HepG2 (cell line): Measurements from ENCODE around the gene TRPC1. TPM values are rescaled to one million over a fixed set of nuclear protein-coding genes. Genes with fewer than 3 reads are reported as not detected.
A peak's percentile ranks its signal among the peaks of the same experiment; 100 is the strongest.

Experiments
- ATAC-seq: fragments of 200-7000 bp; cut with Tn5 transposase; 3 replicates; pipeline ENCODE4 v1.9.1; 2020; ENCODE audit warnings: mild to moderate bottlenecking, moderate library complexity
- BruUV-seq: library from RNA; stranded (reverse); fragments of 400-500 nt; replicated peaks from 2 replicates; lab custom pipeline; 2021; lab: Mats Ljungman, UMichigan
- CTCF ChIA-PET: fragments of 300-600 bp; formaldehyde crosslinking; extraction: SDS; loops from one replicate; lab custom pipeline; 2021; ENCODE audit warnings: low total read pairs, inconsistent platforms, low intra/inter-chr PET ratio; lab: Yijun Ruan, JAX
- POLR2A ChIA-PET: fragments of 350-600 bp; sonication (Branson Sonifier 250); formaldehyde crosslinking; loops from one replicate; lab custom pipeline; 2020; ENCODE audit warnings: antibody characterized with exemption, inconsistent platforms; lab: Yijun Ruan, JAX
- DNase-seq: peaks from one replicate; pipeline ENCODE4 v3.0.0-alpha.2; 2015; ENCODE audit warnings: low spot score
- FAIRE-seq: peaks from 3 replicates; lab custom pipeline; 2011; peaks lifted over from hg19 to GRCh38; lab: Jason Lieb, UNC
- H2AFZ ChIP-seq: one replicate; pipeline ENCODE4 v1.6.1; 2011; ENCODE audit warnings: low read length, inconsistent platforms
- H3K27ac ChIP-seq: fragments of 300-600 bp; 3 replicates; pipeline ENCODE4 v1.8.0; 2011; ENCODE audit warnings: mixed run types, mild to moderate bottlenecking, mixed read lengths, low read length, inconsistent platforms; ENCODE audit not compliant: insufficient read depth; ENCODE audit errors: extremely low read length
- H3K27me3 ChIP-seq, 2 experiments: fragments of 200-600 bp in 1 of 2; 2 replicates in 1 of 2; 3 replicates in 1 of 2; pipeline versions ENCODE4 v1.6.0 to v1.8.0; 2011; ENCODE audit warnings: low read length in 2 of 2, mild to moderate bottlenecking in 2 of 2, moderate library complexity in 2 of 2, inconsistent platforms in 1 of 2; ENCODE audit not compliant: insufficient read depth in 2 of 2, control insufficient read depth in 1 of 2
- H3K36me3 ChIP-seq, 2 experiments: fragments of 200-600 bp in 1 of 2; replicated peaks in 1 of 2; 2 replicates in 1 of 2; 3 replicates in 1 of 2; pipeline versions ENCODE4 v1.5.1 to v1.8.0; 2011; ENCODE audit warnings: low read length in 2 of 2, inconsistent platforms in 1 of 2; ENCODE audit not compliant: insufficient read depth in 2 of 2, control insufficient read depth in 1 of 2
- H3K4me1 ChIP-seq: 2 replicates; pipeline ENCODE4 v1.5.1; 2012; ENCODE audit warnings: low read length, inconsistent platforms; ENCODE audit not compliant: insufficient read depth
- H3K4me2 ChIP-seq: 2 replicates; pipeline ENCODE4 v1.6.0; 2011; ENCODE audit warnings: low read depth, low read length, inconsistent platforms
- H3K4me3 ChIP-seq, 3 experiments: fragments of 200-600 bp in 1 of 3; sonication (generic), shearing (Covaris generic) in 1 of 3; replicated peaks in 1 of 3; 2 replicates each; pipeline ENCODE4 v1.5.1; 2011 to 2016; ENCODE audit warnings: low read length in 3 of 3, inconsistent platforms in 2 of 3, low read depth in 2 of 3, mild to moderate bottlenecking in 2 of 3, control low read depth in 1 of 3, mixed read lengths in 1 of 3; ENCODE audit not compliant: insufficient read depth in 1 of 3
- H3K79me2 ChIP-seq: one replicate; pipeline ENCODE4 v1.6.1; 2011; ENCODE audit warnings: low read length, inconsistent platforms; ENCODE audit not compliant: insufficient read depth
- H3K9ac ChIP-seq: 2 replicates; pipeline ENCODE4 v1.6.0; 2011; ENCODE audit warnings: mild to moderate bottlenecking, low read depth, low read length, inconsistent platforms; ENCODE audit not compliant: insufficient read depth
- H3K9me3 ChIP-seq: 2 replicates; pipeline ENCODE4 v1.5.1; 2012; ENCODE audit warnings: mild to moderate bottlenecking, low read length
- H4K20me1 ChIP-seq: 2 replicates; pipeline ENCODE4 v1.6.0; 2011; ENCODE audit warnings: inconsistent platforms, mild to moderate bottlenecking, low read length, moderate library complexity; ENCODE audit not compliant: insufficient read depth
- GZF1 ChIP-seq: sonication (generic); formaldehyde crosslinking; IDR thresholded peaks from 2 replicates; pipeline ENCODE4 v1.5.1; 2020; ENCODE audit warnings: mild to moderate bottlenecking, missing genetic modification reagents
- MAFF ChIP-seq: IDR thresholded peaks from 2 replicates; pipeline ENCODE4 v1.6.1; 2011; ENCODE audit warnings: low read depth, low read length, improper control_type of control experiment
- MAFK ChIP-seq, 2 experiments: IDR thresholded peaks in 1 of 2; conservative IDR thresholded peaks in 1 of 2; 2 replicates each; pipeline ENCODE4 v1.6.1; 2011; ENCODE audit warnings: improper control_type of control experiment in 2 of 2, low read length in 2 of 2
- NFE2L2 ChIP-seq: fragments of 150-350 bp; IDR thresholded peaks from 2 replicates; pipeline ENCODE4 v1.6.1; 2014; ENCODE audit warnings: low read length
- PITX1 ChIP-seq: sonication (generic); formaldehyde crosslinking; IDR thresholded peaks from 2 replicates; pipeline ENCODE4 v1.5.1; 2020; ENCODE audit warnings: mild to moderate bottlenecking, missing genetic modification reagents
- RORA ChIP-seq: sonication (generic); formaldehyde crosslinking; IDR thresholded peaks from 2 replicates; pipeline ENCODE4 v1.5.0; 2020; ENCODE audit warnings: mild to moderate bottlenecking, missing genetic modification reagents, moderate library complexity
- ZNF441 ChIP-seq: sonication (generic); formaldehyde crosslinking; IDR thresholded peaks from 2 replicates; pipeline ENCODE4 v1.7.0; 2021; ENCODE audit warnings: missing genetic modification reagents, borderline replicate concordance
- WGBS: methylation state at CpG from one replicate; pipeline ENCODE4 v1.1.6; 2017; ENCODE audit warnings: low lambda C conversion rate; 5-methylcytosine and 5-hydroxymethylcytosine counted together
- in situ Hi-C: cut with HindIII; loops from 2 replicates; pipeline ENCODE4 v1.10.0; 2017; ENCODE audit warnings: low pct_unique_long_range_greater_than_20kb; ENCODE audit not compliant: extremely low pct_ligation_motif_present
- intact Hi-C: fragments of 100-400 bp; cut with micrococcal nuclease; formaldehyde crosslinking; loops from one replicate; pipeline ENCODE4 v1.10.0; 2022; ENCODE audit not compliant: unreplicated experiment
- polyA plus RNA-seq, 8 experiments: library from polyadenylated mRNA; depleted of rRNA in 3 of 8; stranded (reverse) in 7 of 8; unstranded in 1 of 8; fragments of >200 nt; fragmentation: Illumina TruSeq in 4 of 8; extraction: Trizol in 4 of 8; gene quantifications; 2 replicates each; pipeline versions ENCODE4 v1.2.1 to v1.2.3, GENCODE V29; 2011 to 2016; ENCODE audit warnings: low read depth in 4 of 8, missing spikeins in 1 of 8, mixed read lengths in 1 of 8; ENCODE audit not compliant: insufficient read depth in 1 of 8
- total RNA-seq, 5 experiments: library from RNA; depleted of rRNA; stranded (reverse); fragments of >200 nt; fragmentation: Illumina TruSeq; extraction: Trizol; gene quantifications; 2 replicates each; pipeline ENCODE4 v1.2.3, GENCODE V29; 2016; ENCODE audit warnings: low read depth in 1 of 5
- TF ChIP-seq, protein P1 (sequence below): sonication (generic); formaldehyde crosslinking; IDR thresholded peaks from 2 replicates; pipeline ENCODE4 v1.4.0; 2020; ENCODE audit warnings: missing genetic modification reagents, low read depth, mild to moderate bottlenecking, borderline replicate concordance

Gene TRPC1
- total and polyA plus RNA-seq, 2 of the 13 experiments (the other 11 are each of a cell fraction or from before 2014, with no cell fraction given): 10.8 to 13.1 TPM

DNA sequence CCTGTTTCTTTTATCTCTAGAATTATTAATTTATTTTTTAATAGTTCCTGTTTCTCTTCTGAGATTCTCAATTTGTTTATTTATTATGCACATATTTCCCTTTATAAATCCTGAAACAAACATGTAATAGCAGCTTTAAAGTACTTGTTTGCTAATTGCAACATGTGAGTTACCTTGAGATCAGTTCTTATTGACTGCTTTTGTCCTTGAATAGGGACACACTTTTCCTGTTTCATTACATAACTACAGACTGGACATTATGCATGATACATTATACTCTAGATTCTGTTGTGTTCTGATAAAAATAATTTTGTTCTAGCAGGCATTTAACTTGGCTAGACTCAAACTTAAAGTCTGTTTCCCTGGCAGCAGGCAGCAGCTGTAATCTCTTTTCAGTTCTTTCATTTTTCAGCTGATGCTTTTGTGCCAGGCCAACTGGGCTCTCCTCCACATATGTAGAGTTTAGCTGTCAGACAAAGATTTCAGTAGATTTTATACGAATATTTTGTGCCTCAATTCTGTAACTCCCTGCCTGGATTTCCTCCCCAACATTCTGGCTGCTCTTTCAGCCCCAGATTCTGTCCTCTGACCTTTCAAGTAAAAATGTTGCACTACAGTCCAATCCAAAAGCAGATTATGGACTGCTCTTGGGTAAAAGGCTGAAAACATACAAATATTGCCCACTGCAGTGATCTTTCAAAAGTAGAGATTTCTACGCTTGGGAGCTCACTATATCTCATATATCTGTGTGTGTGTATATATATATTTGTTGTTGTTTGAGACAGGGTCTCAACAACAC lies 123.1 kb downstream of the TRPC1 start (continued):
- TF ChIP-seq, protein P1, sequence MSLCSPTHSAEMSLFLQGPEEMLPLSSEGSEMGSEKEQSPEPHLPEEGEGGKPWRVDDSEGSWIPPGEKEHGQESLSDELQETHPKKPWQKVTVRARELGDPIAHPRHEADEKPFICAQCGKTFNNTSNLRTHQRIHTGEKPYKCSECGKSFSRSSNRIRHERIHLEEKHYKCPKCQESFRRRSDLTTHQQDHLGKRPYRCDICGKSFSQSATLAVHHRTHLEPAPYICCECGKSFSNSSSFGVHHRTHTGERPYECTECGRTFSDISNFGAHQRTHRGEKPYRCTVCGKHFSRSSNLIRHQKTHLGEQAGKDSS (CRISPR knock-in tag): no peak
- peak; percentile 83 for TF ChIP-seq PITX1 (CRISPR knock-in tag)

DNA sequence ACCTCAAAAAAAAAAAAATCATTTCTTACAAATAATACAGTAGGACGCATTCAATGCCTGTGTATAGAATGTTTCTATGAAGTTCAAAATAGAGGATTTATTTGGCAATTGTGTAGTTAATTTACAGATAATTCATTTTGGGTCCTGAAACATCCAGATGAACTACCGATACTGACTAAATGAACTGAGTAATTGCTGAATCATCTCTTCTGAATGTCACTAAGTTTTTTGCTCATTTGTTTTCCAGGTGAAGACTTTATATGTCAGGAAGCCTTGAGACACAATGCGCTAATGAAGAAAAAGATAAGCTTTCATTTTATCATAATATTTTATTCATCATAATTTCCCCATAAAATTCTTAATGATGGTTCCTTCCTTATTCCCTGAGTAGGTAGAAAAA lies 125.3 kb downstream of the TRPC1 start:
- H3K4me3 ChIP-seq: no peak overlapping the region
- intact Hi-C loops (no loop called here), in situ Hi-C loops (no loop called here)
- no peak for TF ChIP-seq GZF1 (CRISPR knock-in tag)
- TF ChIP-seq RORA (CRISPR knock-in tag): no peak
- TF ChIP-seq MAFK (conservative IDR thresholded peaks at IDR 0.05 in 1 of 2, IDR thresholded peaks at IDR 0.05 in 1 of 2; ENCODE audit: low read length in 2 of 2): peak; percentile 66 to 85
- 0 out of 2 replicates have a peak, but pooled peaks have one; percentile 23 for TF ChIP-seq NFE2L2
- TF ChIP-seq MAFF: peak; percentile 81
- no peak for TF ChIP-seq ZNF441
- DNase-seq (no peak), ATAC-seq (no peak), FAIRE-seq (no peak)
- no peak overlapping the region for H3K9ac ChIP-seq
- BruUV-seq: no TSS peak
- H2AFZ ChIP-seq: no peak overlapping the region
- peaks cover 48% of the 10 kb centered on the region for H3K4me1 ChIP-seq
- ChIA-PET CTCF (no interaction called here), POLR2A (no interaction called here)
- no peaks in the 10 kb centered on the region for H4K20me1 ChIP-seq
- WGBS: 95% methylated on average over 3 of the region's 3 CpGs
- no peaks in the 10 kb centered on the region for H3K79me2 ChIP-seq
- no peaks in the 10 kb centered on the region for H3K9me3 ChIP-seq
- H3K27me3 ChIP-seq: no peaks in the 10 kb centered on the region
- no peak overlapping the region for H3K27ac ChIP-seq
- H3K4me2 ChIP-seq: no peak overlapping the region
- no peaks in the 10 kb centered on the region for H3K36me3 ChIP-seq
